ENCODE measurements around the gene CADM2.

CADM2 gene

DNA sequence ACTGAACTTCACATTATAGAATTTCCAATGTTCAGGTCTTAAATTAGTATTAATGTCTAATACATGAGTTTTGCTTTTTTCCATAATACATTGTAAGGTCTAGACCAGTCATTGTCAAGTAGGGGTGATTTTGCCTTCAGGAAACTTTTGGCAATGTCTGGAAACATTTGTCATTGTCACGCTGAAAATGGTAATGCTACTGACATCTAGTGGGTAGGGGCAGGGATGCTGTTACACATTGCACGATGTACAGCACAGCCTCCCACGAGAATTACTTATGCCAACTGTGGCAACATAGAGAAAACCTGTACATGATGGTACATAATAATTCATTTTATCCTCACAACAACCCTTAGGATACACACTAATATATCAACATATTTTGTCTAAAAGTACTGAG lies 384.1 kb downstream of the CADM2 start:
- Histone ChIP-seq H3K9me2 (replicated peaks; ENCODE audit: control insufficient read depth, low read length) (no peaks in the 10 kb centered on the region), H4K20me1 (ENCODE audit: control insufficient read depth, insufficient read depth, low read depth, low read length) (no peaks in the 10 kb centered on the region), H3K9me3 (ENCODE audit: control insufficient read depth, insufficient read depth, low read length) (no peaks in the 10 kb centered on the region), H3K4me1 (ENCODE audit: control insufficient read depth, low read length) (no peaks in the 10 kb centered on the region), H3K27me3 (ENCODE audit: control insufficient read depth, low read length) (no peaks in the 10 kb centered on the region), H3K36me3 (ENCODE audit: control insufficient read depth, low read length) (no peaks in the 10 kb centered on the region), H3K4me2 (ENCODE audit: low read length) (no peak overlapping the region), H3K4me3 (ENCODE audit: low read length) (no peak overlapping the region), H3K27ac (ENCODE audit: low read depth, low read length) (no peak overlapping the region), H3F3A (ENCODE audit: control insufficient read depth, insufficient read depth) (no peaks in the 10 kb centered on the region), H3K79me2 (ENCODE audit: control insufficient read depth, low read length) (no peaks in the 10 kb centered on the region)
- TF ChIP-seq EZH2phosphoT487 (IDR thresholded peaks at IDR 0.05; ENCODE audit: borderline replicate concordance, low read length), result no peak
- TF ChIP-seq, protein P1, sequence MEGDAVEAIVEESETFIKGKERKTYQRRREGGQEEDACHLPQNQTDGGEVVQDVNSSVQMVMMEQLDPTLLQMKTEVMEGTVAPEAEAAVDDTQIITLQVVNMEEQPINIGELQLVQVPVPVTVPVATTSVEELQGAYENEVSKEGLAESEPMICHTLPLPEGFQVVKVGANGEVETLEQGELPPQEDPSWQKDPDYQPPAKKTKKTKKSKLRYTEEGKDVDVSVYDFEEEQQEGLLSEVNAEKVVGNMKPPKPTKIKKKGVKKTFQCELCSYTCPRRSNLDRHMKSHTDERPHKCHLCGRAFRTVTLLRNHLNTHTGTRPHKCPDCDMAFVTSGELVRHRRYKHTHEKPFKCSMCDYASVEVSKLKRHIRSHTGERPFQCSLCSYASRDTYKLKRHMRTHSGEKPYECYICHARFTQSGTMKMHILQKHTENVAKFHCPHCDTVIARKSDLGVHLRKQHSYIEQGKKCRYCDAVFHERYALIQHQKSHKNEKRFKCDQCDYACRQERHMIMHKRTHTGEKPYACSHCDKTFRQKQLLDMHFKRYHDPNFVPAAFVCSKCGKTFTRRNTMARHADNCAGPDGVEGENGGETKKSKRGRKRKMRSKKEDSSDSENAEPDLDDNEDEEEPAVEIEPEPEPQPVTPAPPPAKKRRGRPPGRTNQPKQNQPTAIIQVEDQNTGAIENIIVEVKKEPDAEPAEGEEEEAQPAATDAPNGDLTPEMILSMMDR (IDR thresholded peaks at IDR 0.05; ENCODE audit: low read depth, low read length, poor library complexity, severe bottlenecking), result no peak

DNA sequence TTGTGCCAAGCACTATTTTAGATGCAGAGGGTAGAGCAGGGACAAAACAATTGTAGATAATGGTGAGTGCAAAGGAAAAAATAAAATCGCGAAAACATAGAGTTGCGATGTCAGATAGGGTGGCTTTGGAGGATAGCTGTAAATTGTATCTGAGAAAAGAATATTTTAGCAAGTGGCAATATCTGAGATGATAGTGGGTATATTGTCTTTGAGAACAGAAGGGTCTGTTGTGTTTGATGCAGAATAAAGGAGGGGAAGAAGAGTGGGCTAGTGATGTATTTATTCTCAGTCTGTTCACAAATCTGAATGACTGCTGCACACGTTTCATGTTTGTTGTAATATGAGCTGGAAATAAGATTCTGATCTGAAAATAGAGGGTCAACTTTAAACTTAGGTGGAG lies 396.8 kb downstream of the CADM2 start:
- H3K27ac ChIP-seq (ENCODE audit: low read depth, low read length), result no peak overlapping the region
- no peaks in the 10 kb centered on the region for H3K9me2 ChIP-seq (replicated peaks; ENCODE audit: control insufficient read depth, low read length)
- H3F3A ChIP-seq (ENCODE audit: control insufficient read depth, insufficient read depth), result no peaks in the 10 kb centered on the region
- H3K36me3 ChIP-seq (ENCODE audit: control insufficient read depth, low read length), result no peaks in the 10 kb centered on the region
- H3K27me3 ChIP-seq (ENCODE audit: control insufficient read depth, low read length), result no peaks in the 10 kb centered on the region
- no peak overlapping the region for H3K4me3 ChIP-seq (ENCODE audit: low read length)
- H3K4me1 ChIP-seq (ENCODE audit: control insufficient read depth, low read length), result no peaks in the 10 kb centered on the region
- no peaks in the 10 kb centered on the region for H3K9me3 ChIP-seq (ENCODE audit: control insufficient read depth, insufficient read depth, low read length)
- TF ChIP-seq EZH2phosphoT487 (IDR thresholded peaks at IDR 0.05; ENCODE audit: borderline replicate concordance, low read length), result no peak
- TF ChIP-seq, protein P1 (IDR thresholded peaks at IDR 0.05; ENCODE audit: low read depth, low read length, poor library complexity, severe bottlenecking), result no peak
- no peaks in the 10 kb centered on the region for H4K20me1 ChIP-seq (ENCODE audit: control insufficient read depth, insufficient read depth, low read depth, low read length)
- H3K79me2 ChIP-seq (ENCODE audit: control insufficient read depth, low read length), result no peaks in the 10 kb centered on the region
- H3K4me2 ChIP-seq (ENCODE audit: low read length), result no peak overlapping the region

DNA sequence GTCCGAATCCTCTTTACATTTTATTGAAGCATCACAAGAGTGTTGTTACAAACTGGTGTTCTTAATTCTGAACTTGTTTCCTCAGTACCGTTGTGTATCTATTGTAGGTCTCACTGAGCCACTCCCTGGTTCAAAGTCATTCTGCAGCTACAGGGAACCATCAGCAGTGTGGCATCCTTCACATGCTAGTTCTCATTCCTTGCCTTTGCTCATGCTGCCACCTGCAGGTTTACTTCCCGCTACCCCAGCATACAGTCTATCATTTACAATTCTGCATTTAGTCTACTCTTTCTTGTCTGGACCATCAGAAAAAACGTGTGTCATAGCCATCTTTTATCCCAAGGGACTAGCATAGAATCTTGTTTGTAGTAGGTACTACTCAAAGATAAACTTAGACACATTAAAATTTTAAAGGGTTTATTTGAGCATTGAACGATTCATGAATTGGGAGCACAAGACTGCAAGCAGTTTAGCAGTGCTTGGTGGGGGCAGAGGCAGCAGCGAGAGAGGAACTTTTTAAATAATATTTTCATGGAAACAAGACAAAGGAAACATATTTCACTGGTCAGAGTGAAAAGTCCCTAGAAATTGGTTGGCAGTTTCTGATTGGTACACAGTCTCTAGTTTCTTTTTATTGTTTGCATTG lies 402.1 kb downstream of the CADM2 start:
- TF ChIP-seq, protein P1 (IDR thresholded peaks at IDR 0.05; ENCODE audit: low read depth, low read length, poor library complexity, severe bottlenecking), result peak; percentile 39
- TF ChIP-seq EZH2phosphoT487 (IDR thresholded peaks at IDR 0.05; ENCODE audit: borderline replicate concordance, low read length), result no peak
- no peaks in the 10 kb centered on the region for H3K4me1 ChIP-seq (ENCODE audit: control insufficient read depth, low read length)
- no peaks in the 10 kb centered on the region for H3K79me2 ChIP-seq (ENCODE audit: control insufficient read depth, low read length)
- no peak overlapping the region for H3K27ac ChIP-seq (ENCODE audit: low read depth, low read length)
- no peaks in the 10 kb centered on the region for H3K27me3 ChIP-seq (ENCODE audit: control insufficient read depth, low read length)
- no peaks in the 10 kb centered on the region for H3F3A ChIP-seq (ENCODE audit: control insufficient read depth, insufficient read depth)
- H3K4me2 ChIP-seq (ENCODE audit: low read length), result no peak overlapping the region
- H3K4me3 ChIP-seq (ENCODE audit: low read length), result no peak overlapping the region
- no peaks in the 10 kb centered on the region for H3K9me2 ChIP-seq (replicated peaks; ENCODE audit: control insufficient read depth, low read length)
- no peaks in the 10 kb centered on the region for H4K20me1 ChIP-seq (ENCODE audit: control insufficient read depth, insufficient read depth, low read depth, low read length)
- H3K36me3 ChIP-seq (ENCODE audit: control insufficient read depth, low read length), result no peaks in the 10 kb centered on the region
- H3K9me3 ChIP-seq (ENCODE audit: control insufficient read depth, insufficient read depth, low read length), result no peaks in the 10 kb centered on the region

Measured in DOHH2 (cell line).